ENCODE measurements around the gene DOCK3.

DOCK3 gene

DNA sequence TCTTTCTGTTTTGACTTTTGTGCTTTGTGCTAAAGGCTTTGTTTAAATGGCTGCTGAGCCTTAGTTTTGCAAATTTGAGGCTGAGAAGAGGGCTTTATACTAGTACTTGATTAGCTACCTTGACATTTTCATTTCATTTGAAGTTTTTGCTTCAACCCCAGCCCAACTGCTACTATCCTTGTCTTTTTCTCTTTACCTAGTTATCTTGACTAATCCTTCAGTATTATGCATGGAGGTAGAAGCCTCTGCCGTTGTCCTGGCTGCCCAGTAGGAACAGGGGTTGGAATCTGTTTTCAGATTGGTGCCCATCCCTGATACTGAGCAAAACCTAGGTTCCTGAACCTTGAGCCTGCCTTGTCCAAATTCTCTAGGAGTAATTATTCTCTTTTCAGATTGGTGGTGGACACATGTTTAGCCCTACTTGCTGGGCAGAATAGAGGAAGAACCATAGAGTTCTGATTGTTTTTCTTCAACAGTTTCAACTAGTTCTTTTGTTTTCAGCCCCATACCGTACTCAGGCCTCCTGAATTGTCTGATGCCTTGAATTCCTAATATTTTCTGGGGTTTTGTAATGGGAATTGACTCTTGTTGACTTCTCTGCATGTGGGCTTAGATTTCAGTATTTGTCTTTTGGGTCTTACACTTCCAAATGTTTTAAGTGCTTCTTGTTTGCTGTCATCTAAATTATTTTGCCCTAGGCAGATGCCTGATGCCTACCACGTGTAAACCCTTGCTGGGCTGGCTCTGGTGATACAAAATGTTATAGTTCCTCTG is 143.2 kb downstream of the DOCK3 start:
- Histone ChIP-seq H3K9me3 (ENCODE audit: control insufficient read depth, insufficient read depth, low read length) (no peaks in the 10 kb centered on the region), H3K4me1 (ENCODE audit: control insufficient read depth, low read length) (no peaks in the 10 kb centered on the region), H3K9me2 (replicated peaks; ENCODE audit: control insufficient read depth, low read length) (no peaks in the 10 kb centered on the region), H3K27me3 (ENCODE audit: control insufficient read depth, low read length) (no peaks in the 10 kb centered on the region), H3K4me3 (ENCODE audit: low read length) (no peak overlapping the region), H4K20me1 (ENCODE audit: control insufficient read depth, insufficient read depth, low read depth, low read length) (no peaks in the 10 kb centered on the region), H3K36me3 (ENCODE audit: control insufficient read depth, low read length) (no peaks in the 10 kb centered on the region), H3F3A (ENCODE audit: control insufficient read depth, insufficient read depth) (no peaks in the 10 kb centered on the region), H3K27ac (ENCODE audit: low read depth, low read length) (no peak overlapping the region), H3K4me2 (ENCODE audit: low read length) (no peak overlapping the region), H3K79me2 (ENCODE audit: control insufficient read depth, low read length) (no peaks in the 10 kb centered on the region)
- TF ChIP-seq, protein P1, sequence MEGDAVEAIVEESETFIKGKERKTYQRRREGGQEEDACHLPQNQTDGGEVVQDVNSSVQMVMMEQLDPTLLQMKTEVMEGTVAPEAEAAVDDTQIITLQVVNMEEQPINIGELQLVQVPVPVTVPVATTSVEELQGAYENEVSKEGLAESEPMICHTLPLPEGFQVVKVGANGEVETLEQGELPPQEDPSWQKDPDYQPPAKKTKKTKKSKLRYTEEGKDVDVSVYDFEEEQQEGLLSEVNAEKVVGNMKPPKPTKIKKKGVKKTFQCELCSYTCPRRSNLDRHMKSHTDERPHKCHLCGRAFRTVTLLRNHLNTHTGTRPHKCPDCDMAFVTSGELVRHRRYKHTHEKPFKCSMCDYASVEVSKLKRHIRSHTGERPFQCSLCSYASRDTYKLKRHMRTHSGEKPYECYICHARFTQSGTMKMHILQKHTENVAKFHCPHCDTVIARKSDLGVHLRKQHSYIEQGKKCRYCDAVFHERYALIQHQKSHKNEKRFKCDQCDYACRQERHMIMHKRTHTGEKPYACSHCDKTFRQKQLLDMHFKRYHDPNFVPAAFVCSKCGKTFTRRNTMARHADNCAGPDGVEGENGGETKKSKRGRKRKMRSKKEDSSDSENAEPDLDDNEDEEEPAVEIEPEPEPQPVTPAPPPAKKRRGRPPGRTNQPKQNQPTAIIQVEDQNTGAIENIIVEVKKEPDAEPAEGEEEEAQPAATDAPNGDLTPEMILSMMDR (IDR thresholded peaks at IDR 0.05; ENCODE audit: low read depth, low read length, poor library complexity, severe bottlenecking): no peak
- TF ChIP-seq EZH2phosphoT487 (IDR thresholded peaks at IDR 0.05; ENCODE audit: borderline replicate concordance, low read length): no peak

DNA sequence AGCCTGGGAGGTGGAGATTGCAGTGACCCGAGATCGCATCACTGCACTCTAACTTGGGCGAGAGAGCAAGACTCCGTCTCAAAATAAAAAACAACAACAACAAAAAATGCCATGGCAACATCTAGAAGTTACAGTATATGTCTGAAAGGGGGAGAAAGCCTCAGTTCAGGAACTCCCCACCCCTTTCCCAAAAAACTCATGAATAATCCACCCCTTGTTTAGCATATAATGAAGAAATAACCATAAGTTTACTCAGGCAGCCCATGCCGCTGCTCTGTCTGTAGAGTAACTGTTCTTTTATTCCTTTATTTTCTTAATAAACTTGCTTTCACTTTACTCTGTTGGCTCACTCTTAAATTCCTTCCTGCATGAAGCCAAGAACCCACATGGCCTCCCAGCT is 145.2 kb downstream of the DOCK3 start:
- no peaks in the 10 kb centered on the region for H3K27me3 ChIP-seq (ENCODE audit: control insufficient read depth, low read length)
- TF ChIP-seq, protein P1 (IDR thresholded peaks at IDR 0.05; ENCODE audit: low read depth, low read length, poor library complexity, severe bottlenecking): no peak

DNA sequence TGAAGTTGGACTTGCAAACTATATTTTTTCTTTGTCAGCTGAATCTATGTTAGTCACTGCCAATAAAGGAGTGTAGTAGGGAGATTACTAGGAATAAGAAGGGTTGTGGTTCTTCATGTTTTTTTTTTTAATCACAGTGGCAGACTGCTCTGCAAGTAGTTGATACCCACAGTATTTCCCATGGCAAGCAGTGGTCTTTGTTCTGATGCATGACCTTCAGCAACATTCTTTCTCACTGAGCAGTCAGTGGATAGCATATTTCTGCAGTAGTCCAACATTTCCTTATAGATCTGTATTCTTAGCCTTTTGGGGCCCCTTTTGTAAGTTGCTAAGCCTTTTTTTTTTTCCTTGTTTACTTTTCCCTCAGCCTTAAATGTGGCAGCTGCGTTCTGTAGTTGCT is 151.1 kb downstream of the DOCK3 start:
- Histone ChIP-seq H3K27ac (ENCODE audit: low read depth, low read length) (no peak overlapping the region), H3K9me3 (ENCODE audit: control insufficient read depth, insufficient read depth, low read length) (no peaks in the 10 kb centered on the region), H3K79me2 (ENCODE audit: control insufficient read depth, low read length) (no peaks in the 10 kb centered on the region), H3K4me1 (ENCODE audit: control insufficient read depth, low read length) (no peaks in the 10 kb centered on the region), H3K27me3 (ENCODE audit: control insufficient read depth, low read length) (no peaks in the 10 kb centered on the region), H3F3A (ENCODE audit: control insufficient read depth, insufficient read depth) (no peaks in the 10 kb centered on the region), H3K4me3 (ENCODE audit: low read length) (no peak overlapping the region), H3K4me2 (ENCODE audit: low read length) (no peak overlapping the region), H4K20me1 (ENCODE audit: control insufficient read depth, insufficient read depth, low read depth, low read length) (no peaks in the 10 kb centered on the region), H3K9me2 (replicated peaks; ENCODE audit: control insufficient read depth, low read length) (no peaks in the 10 kb centered on the region), H3K36me3 (ENCODE audit: control insufficient read depth, low read length) (no peaks in the 10 kb centered on the region)
- TF ChIP-seq, protein P1 (IDR thresholded peaks at IDR 0.05; ENCODE audit: low read depth, low read length, poor library complexity, severe bottlenecking): no peak
- no peak for TF ChIP-seq EZH2phosphoT487 (IDR thresholded peaks at IDR 0.05; ENCODE audit: borderline replicate concordance, low read length)

More for the DNA sequence above, 145.2 kb downstream of the DOCK3 start:
- Histone ChIP-seq H3K4me1 (ENCODE audit: control insufficient read depth, low read length) (no peaks in the 10 kb centered on the region), H3K9me2 (replicated peaks; ENCODE audit: control insufficient read depth, low read length) (no peaks in the 10 kb centered on the region), H3K4me2 (ENCODE audit: low read length) (no peak overlapping the region), H3F3A (ENCODE audit: control insufficient read depth, insufficient read depth) (no peaks in the 10 kb centered on the region), H3K27ac (ENCODE audit: low read depth, low read length) (no peak overlapping the region), H3K36me3 (ENCODE audit: control insufficient read depth, low read length) (no peaks in the 10 kb centered on the region), H3K79me2 (ENCODE audit: control insufficient read depth, low read length) (no peaks in the 10 kb centered on the region), H3K9me3 (ENCODE audit: control insufficient read depth, insufficient read depth, low read length) (no peaks in the 10 kb centered on the region), H4K20me1 (ENCODE audit: control insufficient read depth, insufficient read depth, low read depth, low read length) (no peaks in the 10 kb centered on the region), H3K4me3 (ENCODE audit: low read length) (no peak overlapping the region)

All from DOHH2 (cell line).